Nephron progenitor cell (in vitro differentiated cells): ENCODE data around the gene HCN1.

ENCODE experiments used
- DNase-seq: peaks from one replicate; pipeline ENCODE4 v3.0.0; 2021
- H3K27ac Mint-ChIP-seq: 2 replicates; pipeline ENCODE4 v1.8.0; 2021; ENCODE audit warnings: mild to moderate bottlenecking, moderate library complexity, mixed read lengths
- H3K27me3 Mint-ChIP-seq: 2 replicates; pipeline ENCODE4 v1.8.0; 2021; ENCODE audit warnings: mild to moderate bottlenecking, low read depth, mixed read lengths; ENCODE audit not compliant: poor library complexity
- H3K36me3 Mint-ChIP-seq: 2 replicates; pipeline ENCODE4 v1.8.0; 2021; ENCODE audit warnings: low read depth, mixed read lengths
- H3K4me1 Mint-ChIP-seq: 2 replicates; pipeline ENCODE4 v1.8.0; 2021; ENCODE audit warnings: mixed read lengths
- H3K4me3 Mint-ChIP-seq: 2 replicates; pipeline ENCODE4 v1.8.0; 2021; ENCODE audit warnings: mild to moderate bottlenecking, moderate library complexity, mixed read lengths
- H3K9me3 Mint-ChIP-seq: 2 replicates; pipeline ENCODE4 v1.8.0; 2021; ENCODE audit warnings: mild to moderate bottlenecking, moderate library complexity, mixed read lengths
- TF ChIP-seq, protein P1 (sequence below): fragments of 200-600 bp; sonication (generic); IDR thresholded peaks from 2 replicates; pipeline ENCODE4 v1.5.0; 2021; ENCODE audit warnings: antibody characterized with exemption

The HCN1 gene

DNA sequence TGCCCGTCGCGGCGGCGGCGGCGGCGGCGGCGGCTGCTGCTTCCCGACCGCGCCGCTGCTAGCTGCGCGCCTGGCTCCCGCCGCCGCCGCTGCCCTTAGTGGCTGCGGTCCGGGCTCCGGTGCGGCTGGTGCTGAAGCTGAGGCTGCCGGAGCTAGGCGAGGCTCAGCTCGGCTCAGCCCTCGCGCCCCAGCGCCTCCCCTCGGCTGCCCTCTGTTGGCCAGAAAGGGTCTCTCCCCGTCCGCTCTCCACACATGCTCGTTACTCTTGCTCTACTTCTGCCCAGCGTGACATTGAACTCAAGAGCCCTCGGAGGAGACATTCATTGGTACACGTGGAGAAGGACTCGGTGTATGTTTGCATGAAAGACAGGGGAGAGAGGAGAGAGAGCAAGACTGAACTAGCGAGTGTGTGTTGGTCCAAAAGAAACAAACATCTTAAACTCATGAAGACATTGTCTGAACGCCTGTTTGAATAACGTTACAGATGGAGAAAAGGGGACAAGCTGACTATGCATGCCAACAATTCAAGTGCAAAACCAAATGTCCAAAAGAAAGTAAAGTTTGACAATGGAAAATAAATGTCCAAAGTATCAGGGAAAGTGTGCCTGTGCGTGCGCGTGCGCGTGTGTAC, at the start of gene HCN1:
Gene HCN1, minus strand, starts transcription at position 175 of the 631 bp plus-strand sequence.
- TF ChIP-seq, protein P1, sequence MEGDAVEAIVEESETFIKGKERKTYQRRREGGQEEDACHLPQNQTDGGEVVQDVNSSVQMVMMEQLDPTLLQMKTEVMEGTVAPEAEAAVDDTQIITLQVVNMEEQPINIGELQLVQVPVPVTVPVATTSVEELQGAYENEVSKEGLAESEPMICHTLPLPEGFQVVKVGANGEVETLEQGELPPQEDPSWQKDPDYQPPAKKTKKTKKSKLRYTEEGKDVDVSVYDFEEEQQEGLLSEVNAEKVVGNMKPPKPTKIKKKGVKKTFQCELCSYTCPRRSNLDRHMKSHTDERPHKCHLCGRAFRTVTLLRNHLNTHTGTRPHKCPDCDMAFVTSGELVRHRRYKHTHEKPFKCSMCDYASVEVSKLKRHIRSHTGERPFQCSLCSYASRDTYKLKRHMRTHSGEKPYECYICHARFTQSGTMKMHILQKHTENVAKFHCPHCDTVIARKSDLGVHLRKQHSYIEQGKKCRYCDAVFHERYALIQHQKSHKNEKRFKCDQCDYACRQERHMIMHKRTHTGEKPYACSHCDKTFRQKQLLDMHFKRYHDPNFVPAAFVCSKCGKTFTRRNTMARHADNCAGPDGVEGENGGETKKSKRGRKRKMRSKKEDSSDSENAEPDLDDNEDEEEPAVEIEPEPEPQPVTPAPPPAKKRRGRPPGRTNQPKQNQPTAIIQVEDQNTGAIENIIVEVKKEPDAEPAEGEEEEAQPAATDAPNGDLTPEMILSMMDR: peak; percentile 69
- peaks cover 60% of the 10 kb centered on the region for H3K27me3 Mint-ChIP-seq
- H3K4me1 Mint-ChIP-seq: peaks cover 15% of the 10 kb centered on the region
- H3K9me3 Mint-ChIP-seq: no peaks in the 10 kb centered on the region
- no peak within 1 kb of the TSS for H3K27ac Mint-ChIP-seq
- peak within 1 kb of the TSS; percentile 82 for H3K4me3 Mint-ChIP-seq
- H3K36me3 Mint-ChIP-seq: no peaks in the 10 kb centered on the region
- peak; percentile 92 for DNase-seq

DNA sequence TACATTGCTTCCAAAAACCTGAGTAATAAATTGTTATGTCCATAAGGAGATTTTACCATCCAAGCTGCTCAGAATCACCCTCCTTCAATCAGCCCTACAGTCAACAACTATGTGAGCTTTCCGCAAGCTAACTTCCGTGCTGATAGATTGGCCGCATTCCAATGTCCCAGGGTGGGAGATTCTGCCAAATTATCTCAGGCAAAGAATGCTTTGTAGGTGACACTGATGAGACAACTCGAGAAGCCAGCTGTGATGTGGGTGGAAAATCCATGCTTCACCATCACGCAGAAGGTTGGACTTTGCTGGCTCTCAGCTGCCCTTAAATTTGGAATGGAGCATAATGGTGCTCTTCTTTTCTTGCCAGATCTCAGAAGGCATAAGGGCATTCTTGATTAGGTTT, 44.9 kb upstream of the HCN1 start:
- DNase-seq: no peak
- H3K4me3 Mint-ChIP-seq: no peak overlapping the region
- no peaks in the 10 kb centered on the region for H3K4me1 Mint-ChIP-seq
- TF ChIP-seq, protein P1: no peak
- H3K27me3 Mint-ChIP-seq: no peaks in the 10 kb centered on the region
- no peaks in the 10 kb centered on the region for H3K36me3 Mint-ChIP-seq
- H3K27ac Mint-ChIP-seq: no peak overlapping the region
- H3K9me3 Mint-ChIP-seq: peaks cover 10% of the 10 kb centered on the region

DNA sequence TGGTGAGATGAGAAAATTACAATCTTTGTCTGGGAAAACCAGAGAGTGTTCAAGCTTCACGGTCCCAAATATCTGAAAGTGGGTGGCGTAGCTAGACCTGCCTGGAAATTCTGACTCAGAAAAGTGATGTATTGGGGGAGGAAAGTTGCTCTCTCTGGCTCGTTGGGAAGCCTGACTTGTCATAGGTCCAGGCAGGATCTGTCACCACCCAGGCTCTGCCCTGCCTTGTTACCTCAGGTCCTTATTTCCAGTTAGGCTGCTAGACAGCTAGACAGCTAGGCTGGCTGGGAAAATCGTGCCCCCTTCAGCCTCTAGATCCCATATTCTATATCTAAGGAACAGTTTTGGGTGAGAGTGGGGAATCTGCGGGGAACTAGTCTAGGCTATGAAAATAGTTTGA, 41.0 kb upstream of the HCN1 start:
- TF ChIP-seq, protein P1: no peak
- Mint-ChIP-seq H3K9me3 (no peaks in the 10 kb centered on the region), H3K36me3 (no peaks in the 10 kb centered on the region), H3K4me1 (no peaks in the 10 kb centered on the region), H3K27me3 (peaks cover 4% of the 10 kb centered on the region), H3K27ac (no peak overlapping the region), H3K4me3 (no peak overlapping the region)
- no peak for DNase-seq

DNA sequence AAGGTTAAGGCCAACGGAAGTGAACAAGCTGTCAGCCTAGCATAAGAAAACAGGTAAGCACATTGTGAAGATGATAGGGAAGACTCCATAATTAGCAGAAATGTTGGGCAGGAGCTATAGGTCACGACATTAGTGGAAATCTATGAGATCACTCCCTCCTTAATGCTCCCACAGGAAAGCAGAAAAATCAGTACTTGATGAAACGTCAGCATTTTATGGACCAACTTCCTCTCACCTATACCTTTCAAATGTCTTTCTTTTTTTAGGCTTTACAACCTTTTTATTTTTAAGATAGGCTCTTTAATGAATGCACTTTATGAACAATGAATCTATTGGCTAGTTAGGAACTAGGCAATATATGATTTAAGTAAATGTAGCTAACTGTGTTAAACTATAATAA, 29.4 kb upstream of the HCN1 start:
- TF ChIP-seq, protein P1: no peak
- Mint-ChIP-seq H3K4me1 (peaks cover 6% of the 10 kb centered on the region), H3K9me3 (no peaks in the 10 kb centered on the region), H3K36me3 (no peaks in the 10 kb centered on the region), H3K27me3 (peaks cover 3% of the 10 kb centered on the region), H3K4me3 (no peak overlapping the region), H3K27ac (no peak overlapping the region)
- no peak for DNase-seq

DNA sequence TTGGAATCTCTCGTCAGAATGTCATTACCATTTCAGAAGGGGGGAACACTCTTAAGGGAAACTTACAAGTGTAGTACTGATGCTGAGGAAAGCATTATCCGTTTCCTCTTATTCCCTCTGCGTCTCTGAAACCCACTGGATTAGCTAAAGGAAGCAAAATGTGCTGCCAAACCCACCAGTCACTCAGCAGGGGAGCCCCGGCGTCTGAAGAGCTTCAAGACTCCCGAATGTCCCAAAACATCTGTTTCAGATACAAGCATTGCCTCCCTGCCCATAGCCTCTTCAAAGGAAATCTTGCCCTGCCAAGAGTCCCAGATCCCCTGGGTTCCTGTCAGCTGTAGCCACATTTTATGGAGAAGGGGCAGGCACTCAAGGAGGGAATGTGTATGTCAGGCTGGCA, 1.0 kb upstream of the HCN1 start:
- Mint-ChIP-seq H3K27ac (no peak overlapping the region), H3K4me1 (peaks cover 15% of the 10 kb centered on the region), H3K9me3 (no peaks in the 10 kb centered on the region), H3K36me3 (no peaks in the 10 kb centered on the region), H3K4me3 (no peak overlapping the region), H3K27me3 (peaks cover 55% of the 10 kb centered on the region)
- no peak for DNase-seq
- TF ChIP-seq, protein P1: no peak

DNA sequence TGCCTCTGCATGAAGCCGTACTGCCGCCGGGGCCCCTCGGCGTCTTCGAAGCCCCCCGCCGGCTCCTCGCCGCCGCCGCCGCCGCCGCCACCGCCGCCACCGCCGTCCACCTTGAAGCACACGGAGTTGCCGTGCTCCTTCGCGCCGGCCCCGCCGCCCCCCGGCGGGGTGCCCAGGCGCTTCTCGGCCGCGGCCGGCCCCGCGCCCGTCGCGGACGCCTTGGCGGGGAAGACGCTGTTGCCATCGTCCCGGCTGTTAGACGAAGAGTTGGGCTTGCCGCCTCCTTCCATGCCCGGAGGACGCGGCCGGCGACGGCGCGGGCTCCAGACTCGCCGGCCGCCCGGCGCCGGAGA, 400 bp downstream of the HCN1 start:
- Mint-ChIP-seq H3K27ac (no peak overlapping the region), H3K36me3 (no peaks in the 10 kb centered on the region), H3K27me3 (peaks cover 60% of the 10 kb centered on the region), H3K9me3 (no peaks in the 10 kb centered on the region), H3K4me1 (peaks cover 15% of the 10 kb centered on the region), H3K4me3 (peak overlapping the region; percentile 71)
- TF ChIP-seq, protein P1: no peak
- no peak for DNase-seq
